HG03565 (cell line): Measurements from ENCODE around the gene SGSM2.
"Not testable (repeated sequence)": the region's sequence is repeated elsewhere in the genome, so short reads cannot be mapped to it uniquely, and the experiment has no call there.

Experiments used
- ATAC-seq: cut with Tn5 transposase; IDR thresholded peaks from one replicate; pipeline ENCODE4 v1.9.1; 2021; ENCODE audit warnings: mild to moderate bottlenecking, moderate library complexity; ENCODE audit not compliant: unreplicated experiment

SGSM2 gene, protein sequence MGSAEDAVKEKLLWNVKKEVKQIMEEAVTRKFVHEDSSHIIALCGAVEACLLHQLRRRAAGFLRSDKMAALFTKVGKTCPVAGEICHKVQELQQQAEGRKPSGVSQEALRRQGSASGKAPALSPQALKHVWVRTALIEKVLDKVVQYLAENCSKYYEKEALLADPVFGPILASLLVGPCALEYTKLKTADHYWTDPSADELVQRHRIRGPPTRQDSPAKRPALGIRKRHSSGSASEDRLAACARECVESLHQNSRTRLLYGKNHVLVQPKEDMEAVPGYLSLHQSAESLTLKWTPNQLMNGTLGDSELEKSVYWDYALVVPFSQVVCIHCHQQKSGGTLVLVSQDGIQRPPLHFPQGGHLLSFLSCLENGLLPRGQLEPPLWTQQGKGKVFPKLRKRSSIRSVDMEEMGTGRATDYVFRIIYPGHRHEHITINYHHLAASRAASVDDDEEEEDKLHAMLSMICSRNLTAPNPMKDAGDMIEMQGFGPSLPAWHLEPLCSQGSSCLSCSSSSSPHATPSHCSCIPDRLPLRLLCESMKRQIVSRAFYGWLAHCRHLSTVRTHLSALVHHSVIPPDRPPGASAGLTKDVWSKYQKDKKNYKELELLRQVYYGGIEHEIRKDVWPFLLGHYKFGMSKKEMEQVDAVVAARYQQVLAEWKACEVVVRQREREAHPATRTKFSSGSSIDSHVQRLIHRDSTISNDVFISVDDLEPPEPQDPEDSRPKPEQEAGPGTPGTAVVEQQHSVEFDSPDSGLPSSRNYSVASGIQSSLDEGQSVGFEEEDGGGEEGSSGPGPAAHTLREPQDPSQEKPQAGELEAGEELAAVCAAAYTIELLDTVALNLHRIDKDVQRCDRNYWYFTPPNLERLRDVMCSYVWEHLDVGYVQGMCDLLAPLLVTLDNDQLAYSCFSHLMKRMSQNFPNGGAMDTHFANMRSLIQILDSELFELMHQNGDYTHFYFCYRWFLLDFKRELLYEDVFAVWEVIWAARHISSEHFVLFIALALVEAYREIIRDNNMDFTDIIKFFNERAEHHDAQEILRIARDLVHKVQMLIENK

DNA sequence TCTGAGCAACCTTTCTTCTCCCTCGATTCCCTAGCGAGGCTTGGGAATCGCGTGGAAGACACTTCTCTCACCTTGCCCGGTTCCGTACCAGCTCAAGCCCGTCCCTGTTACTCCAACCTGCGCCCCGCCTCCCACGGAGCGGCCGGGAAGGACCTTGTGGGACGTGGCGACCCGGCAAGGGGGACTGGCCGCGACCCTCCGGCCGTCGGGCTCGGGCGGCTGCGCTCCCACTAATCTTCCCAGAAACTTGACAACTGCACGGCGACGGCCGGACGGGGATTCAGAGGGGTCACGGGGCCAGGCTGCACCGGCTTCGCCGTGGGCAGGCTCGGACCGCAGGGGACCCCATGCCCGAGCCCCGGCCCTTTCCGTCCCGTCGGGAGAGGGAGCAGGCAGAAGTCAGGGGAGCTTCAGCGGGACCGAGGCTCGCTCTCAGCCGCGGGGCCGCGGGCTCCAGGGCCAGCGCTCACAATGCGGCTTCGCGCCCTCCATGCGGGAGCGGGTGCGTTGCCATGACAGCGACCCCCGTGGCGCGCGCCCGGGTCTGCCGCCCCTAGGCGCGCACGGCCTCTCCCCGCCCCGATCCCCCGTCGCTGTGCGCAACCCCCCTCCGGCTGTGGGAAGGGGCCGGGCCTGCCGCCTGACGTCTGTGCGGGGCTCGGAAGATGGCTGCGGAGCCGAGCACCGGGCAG lies at the start of gene SGSM2:
SGSM2 (plus strand) TSS at position 650 of the 692 bp plus-strand sequence. CDS start 188 bp downstream, outside the sequence.
- ATAC-seq = no peak

DNA sequence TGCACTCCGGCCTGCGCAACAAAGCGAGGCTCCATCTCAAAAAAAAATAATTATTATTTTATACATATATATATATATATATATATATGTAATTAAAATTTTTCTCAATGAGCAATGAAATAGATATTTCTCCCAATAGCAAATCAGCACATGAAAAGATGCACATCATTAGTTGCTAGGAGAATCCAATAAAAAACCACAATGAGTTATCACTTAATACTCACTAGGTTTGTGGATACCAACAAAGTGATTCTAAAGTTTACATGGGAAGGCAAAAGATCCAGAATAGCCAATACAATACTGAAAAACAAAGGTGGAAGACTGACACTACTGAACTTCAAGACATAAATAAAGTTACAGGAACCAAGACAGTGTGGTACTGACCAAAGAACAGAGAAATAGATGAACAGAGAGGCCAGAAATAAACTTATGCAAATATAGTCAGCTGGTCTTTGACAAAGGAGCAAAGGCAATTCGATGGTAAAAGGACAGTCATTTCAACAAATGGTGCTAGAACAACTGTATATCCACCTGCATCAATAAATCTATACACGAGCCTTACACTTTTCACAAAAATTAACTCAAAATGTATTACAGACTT lies 47.3 kb upstream of the SGSM2 start:
- ATAC-seq = no peak

DNA sequence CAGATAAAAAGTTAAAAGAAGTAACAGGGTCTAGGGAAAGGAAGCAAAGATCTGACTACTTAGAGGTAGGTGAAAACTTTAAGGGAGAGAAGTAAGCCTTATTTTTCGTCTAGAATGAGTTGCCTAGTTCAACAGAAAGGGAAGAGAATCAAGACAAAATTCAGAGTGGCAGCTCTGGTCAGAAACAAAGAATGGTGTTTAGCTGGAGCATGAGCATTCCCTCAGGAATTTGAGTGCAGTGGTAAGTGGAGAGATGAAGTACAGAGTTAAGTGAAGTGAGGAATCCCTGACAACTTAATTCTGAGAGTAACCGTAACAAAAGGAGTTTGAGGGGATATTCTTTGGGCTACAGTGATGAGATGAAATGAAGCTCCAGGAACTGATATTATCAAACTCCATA lies 45.2 kb upstream of the SGSM2 start:
- no peak for ATAC-seq

DNA sequence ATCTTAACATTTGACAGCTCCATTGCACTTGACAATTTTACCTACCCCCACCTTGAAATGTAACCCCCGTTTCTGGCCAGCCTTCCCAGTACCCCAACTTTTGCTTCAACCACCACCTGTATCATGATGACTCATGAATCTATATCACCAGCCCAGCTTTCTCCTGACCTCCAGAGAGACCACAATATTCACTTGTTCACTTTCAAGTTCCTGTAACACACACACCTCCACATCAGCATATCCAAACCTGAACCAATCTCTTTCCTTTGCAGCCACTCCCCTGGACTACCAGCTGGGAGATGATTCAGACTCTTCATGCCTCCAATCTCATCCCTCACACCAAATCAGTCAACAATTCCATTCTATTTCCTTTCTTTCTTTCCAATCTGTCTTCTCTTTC lies 41.7 kb upstream of the SGSM2 start:
- no peak for ATAC-seq

DNA sequence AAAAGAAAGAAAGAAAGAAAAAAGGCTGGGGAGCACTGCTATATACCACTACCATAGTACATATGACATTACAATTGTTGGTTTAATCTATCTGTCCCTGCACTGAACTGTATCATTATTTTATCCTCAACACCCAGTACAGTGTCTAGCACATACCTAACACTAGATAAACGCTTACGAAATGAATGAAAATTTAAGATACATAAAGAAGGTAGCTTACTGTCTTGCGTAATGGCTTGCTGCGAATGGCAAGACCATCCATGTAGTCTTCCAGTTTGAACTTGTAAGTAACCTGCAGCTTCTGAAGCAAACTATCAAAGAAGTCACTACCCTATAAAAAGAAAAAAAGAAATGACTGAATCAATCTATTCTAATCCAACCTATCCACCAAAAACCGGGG lies 40.3 kb upstream of the SGSM2 start:
- no peak for ATAC-seq

DNA sequence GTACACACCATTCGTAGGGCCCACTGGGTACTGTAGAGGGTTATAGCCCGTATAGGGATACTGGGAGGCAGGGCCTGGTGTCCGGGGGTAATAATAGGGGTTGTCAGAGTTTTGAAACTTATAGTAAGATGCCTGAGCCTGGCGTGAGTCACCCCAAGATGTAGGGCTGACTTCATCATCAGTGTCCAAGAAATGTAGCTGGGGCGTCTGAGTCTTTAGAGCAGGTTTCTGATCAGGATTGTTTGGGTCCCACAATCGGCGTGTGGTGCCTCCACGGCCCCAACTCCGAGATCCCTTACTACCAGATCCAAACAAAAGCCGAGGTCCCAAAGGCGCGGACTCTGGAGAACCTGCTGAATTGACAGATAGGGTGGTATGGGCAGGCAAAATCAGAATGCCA lies 38.2 kb upstream of the SGSM2 start:
- no peak for ATAC-seq

DNA sequence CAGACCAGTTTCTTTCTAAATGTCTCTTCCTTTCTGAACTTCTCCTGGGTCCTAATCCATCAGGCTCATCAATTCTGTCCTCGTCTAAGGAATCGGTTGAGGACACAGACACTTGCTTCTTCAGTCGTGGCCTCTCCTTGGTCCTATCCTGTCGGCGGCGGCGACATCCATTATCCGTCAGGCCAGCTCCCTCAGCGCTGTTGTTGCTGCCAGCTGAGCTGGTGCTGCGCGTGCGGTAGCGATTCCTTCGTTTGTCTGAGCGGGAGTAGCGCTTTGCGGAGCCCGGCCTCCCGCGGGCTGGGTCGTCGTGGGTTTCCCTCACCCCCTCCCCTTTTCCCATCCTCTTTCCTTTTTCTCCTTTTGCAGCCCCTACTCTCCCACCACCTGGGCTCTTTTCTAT lies 37.5 kb upstream of the SGSM2 start:
- ATAC-seq = no peak

DNA sequence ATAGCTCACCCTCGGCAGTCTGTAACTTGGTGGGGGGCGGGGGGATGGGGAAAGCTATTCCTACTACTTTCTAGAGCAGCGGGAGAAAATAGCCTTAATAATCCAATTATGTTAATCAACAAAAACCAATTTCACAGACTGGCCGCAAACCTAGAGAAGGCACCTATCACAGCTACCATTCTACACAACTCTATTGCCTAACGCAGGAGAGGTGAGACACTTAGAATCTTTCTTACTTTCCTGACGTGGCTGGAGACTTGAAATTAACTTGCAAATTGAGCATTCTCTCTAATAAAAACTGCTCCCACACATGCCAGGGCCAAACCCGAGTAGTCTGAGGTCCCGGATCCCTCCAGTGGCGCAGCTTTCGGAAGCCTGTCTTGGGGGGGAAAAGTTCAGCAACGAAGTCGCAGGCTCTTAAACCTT lies 34.5 kb upstream of the SGSM2 start:
- peak; percentile 3 for ATAC-seq

DNA sequence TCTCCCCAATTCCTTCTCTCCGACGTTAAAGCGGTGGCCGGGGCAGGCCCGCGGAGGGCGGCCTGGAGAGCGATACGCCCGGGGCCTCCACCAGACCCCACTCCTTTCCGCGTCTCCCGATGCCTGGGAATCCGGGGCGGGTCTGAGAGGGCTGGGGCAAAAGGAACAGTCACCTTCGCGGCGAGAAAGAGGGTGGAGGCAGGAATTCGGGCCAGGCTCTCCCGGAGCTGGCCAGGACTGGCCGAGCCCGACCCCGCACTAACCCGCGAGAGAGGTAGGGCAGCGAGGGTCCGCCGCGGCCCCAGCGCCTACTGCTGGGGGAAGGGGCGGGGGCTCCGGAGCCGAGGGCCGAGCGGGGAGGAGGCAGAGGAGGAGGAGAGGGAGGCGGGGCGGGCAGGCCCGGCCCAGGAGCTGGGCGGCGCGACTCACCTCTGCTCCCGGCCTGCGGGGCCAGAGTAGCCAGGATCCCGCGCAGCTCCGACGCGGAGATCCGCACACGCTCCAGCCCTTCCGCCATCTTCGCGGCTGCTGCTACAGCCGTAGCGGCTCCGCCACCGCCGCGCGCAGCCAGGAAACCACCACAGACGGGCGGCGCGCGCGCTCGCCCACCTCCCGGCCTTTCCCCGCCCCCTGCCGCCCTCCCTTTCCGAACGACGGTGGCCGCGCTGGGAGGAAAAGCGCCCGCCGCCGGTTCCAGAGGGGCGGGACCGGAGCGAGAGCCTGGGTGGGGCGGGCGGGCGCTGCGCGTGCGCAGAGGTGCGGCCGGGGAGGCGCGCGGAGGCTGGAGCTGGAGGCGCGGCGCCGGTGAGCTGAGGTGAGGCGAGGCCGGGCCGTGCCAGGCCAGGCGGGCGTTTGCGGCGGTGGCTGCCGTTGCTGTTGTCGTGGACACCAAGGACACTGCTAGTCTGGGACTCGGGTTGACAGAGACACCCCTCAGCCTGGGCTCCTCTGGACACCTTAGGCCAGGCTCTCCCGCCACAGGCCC lies 33.8 kb upstream of the SGSM2 start, which contains the start of the genes SMG6 and SRR:
SMG6 (minus strand) TSS at position 582 of the 985 bp plus-strand sequence; CDS start at position 517, 65 bp downstream.
SRR (plus strand) TSS at position 747 of the 985 bp plus-strand sequence. CDS start 11,611 bp downstream, outside the sequence.
- ATAC-seq = peak; percentile 68

DNA sequence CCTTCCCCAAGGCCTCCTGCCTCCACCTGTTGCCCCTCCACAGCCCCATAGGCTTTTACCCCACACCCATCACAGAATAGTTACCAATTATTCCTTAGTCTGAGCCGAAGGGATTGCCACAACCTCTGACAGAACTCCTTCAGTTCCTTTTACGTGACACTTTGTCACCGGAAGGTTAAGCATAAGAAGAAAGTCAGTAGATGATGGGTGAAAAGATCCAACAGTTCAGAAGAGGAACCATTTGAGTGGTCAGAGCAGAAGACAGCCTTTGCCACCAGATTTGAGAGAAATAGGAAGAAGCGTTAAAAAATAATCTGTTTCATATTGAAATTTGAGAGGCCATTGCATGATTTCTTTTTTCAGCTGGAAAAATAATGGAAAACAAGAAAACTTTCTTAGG lies 32.4 kb upstream of the SGSM2 start:
- no peak for ATAC-seq

DNA sequence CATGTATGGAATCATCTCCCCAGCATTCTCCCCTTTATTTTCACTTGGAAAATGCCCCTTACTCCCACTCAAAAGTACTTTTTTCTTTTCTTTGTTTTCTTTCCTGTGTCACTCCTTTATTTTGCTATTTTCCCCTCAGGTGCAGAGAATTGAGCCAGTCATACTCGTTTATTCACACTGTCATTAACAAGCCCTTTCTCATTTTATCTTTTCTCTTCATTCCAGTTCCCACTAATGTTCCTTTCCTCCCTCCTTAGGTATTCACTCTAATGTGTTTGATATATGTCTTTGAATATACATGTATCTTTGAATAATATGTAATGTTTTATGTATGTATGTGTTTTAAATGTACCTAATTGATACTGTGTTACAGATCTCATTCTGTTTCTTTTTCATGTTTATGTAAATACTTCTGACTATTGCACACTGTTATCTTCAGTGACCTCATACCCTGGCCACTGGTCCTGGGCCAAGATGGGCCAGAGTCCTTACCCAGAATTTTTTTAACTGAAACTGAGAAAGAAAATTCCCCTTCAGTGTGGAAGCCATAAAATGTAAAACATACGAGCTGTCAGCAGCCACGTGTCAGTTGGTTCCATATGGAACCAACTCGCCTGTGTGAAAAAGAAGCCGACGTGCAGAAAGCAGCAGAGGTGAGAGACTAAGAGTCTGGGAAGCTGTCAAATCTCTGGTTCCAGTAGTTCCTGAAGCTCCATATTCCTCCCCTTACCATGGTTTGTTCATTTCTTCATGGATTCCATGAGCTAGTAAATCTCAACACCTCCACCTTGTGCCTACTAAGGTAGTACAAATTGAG lies 27.8 kb upstream of the SGSM2 start:
- no peak for ATAC-seq

DNA sequence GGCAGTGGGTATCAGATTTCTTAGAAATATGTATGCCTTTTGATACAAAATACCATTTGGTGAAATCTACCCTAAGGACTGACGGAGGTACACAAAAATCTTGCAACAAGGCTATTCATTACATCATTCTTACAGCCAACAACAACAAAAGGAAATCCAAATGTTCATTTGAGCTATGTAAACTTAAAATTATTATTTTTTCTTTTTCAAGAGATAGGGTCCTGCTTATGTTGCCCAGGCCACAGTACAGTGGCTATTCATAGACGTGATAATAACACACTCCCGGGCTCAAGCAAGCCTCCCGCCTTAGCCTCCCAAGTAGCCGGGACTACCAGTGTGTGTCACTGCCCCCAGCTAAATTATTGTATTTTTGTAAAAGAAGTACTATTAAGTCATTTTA lies 24.6 kb upstream of the SGSM2 start:
- no peak for ATAC-seq

DNA sequence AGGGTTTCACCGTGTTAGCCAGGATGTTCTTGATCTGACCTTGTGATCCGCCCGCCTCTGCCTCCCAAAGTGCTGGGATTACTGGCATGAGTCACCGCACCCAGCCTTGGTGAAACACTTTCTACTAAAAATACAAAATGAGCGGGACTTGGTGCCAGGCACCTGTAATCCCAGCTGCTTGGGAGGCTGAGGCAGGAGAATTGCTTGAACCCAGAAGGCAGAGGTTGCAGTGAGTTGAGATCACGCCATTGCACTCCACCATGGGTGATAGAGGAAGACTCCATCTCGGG lies 20.4 kb upstream of the SGSM2 start:
- not testable (repeated sequence) for ATAC-seq

DNA sequence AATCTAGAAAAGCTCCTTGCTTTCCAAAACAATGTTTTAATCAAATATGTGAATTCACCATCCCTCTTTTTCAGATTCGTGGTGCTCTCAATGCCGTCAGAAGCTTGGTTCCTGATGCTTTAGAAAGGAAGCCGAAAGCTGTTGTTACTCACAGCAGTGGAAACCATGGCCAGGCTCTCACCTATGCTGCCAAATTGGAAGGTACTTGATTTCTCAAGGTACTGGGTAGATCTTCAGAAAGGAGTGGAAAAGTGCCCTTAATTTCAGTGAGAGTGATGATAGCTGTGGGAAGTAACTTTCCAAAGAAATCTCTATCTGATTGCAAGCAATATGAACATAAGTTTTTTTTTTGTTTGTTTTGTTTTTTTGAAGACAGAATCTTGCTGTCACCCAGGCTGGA lies 19.5 kb upstream of the SGSM2 start:
- ATAC-seq = no peak

DNA sequence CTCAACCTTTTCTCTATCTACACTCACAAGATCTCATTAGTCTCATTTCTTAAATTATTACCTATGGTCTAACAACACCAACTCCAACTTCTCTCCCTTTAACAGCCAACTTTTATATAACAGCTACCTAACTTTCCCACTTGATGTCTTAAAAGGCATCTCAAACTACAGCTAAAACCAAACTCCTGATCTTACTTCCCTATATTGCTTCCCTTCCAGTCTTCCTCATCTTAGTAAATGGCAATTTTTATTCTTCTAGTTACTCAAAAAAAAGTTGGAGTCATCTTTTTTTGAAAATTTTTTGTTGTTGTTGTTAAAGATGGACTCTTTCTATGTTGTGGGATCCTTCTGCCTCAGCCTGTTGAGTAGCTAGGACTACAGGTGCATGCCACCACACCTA lies 18.2 kb upstream of the SGSM2 start:
- ATAC-seq = no peak

DNA sequence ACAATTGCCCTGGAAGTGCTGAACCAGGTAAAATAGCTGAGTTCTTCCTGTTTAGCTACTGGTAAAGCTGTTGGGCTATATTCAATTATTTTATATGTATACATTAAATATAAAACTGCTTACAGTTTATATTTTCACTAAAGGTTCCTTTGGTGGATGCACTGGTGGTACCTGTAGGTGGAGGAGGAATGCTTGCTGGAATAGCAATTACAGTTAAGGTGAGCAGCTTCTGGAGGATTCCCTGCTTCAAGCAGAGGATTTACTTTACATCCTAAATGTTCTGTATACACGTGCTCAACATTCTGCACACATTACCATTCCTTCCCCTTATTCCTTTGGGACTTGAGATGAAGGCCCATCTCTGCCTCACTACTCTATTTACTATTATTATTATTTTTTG lies 15.9 kb upstream of the SGSM2 start:
- no peak for ATAC-seq

DNA sequence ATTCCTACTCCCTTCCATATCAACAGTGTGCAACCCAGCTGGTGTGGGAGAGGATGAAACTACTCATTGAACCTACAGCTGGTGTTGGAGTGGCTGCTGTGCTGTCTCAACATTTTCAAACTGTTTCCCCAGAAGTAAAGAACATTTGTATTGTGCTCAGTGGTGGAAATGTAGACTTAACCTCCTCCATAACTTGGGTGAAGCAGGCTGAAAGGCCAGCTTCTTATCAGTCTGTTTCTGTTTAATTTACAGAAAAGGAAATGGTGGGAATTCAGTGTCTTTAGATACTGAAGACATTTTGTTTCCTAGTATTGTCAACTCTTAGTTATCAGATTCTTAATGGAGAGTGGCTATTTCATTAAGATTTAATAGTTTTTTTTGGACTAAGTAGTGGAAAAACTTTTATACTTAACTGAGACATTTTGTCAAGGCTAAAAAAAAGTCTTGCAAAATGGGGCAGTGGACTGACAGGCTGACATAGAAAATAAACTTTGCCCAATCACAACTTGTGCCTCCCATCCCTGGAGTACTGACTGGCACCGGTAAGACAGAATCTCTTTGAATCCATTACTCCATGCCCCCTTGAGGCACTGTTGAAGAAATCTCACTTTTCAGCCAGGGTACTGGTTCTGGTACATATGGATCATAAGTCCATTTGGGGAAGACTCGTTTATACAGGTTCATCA lies 13.5 kb upstream of the SGSM2 start:
- no peak for ATAC-seq

DNA sequence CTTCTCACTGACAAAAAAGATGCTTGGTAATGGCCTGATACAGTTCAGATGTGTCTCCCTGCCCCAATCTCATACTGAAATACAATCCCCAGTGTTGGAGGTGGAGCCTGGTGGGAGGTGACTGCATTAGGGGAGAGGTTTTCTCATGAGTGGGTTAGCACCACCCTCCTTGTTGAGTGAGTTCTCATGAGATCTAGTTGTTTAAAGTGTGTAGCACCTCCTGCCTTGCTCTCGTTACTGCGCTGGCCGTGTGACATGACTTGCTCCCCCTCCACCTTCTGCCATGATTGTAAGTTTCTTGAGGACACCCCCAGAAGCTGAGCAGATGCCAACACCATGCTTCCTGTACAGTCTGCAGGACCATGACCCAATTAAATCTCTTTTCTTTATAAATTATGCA lies 6.0 kb upstream of the SGSM2 start:
- no peak for ATAC-seq
